Astrocyte (in vitro differentiated cells and primary cell): Measurements from ENCODE around the gene EDEM3. TPM values are rescaled to one million over a fixed set of nuclear protein-coding genes. Genes with fewer than 3 reads are reported as not detected.

Experiments used
- DNase-seq: peaks from one replicate; pipeline ENCODE4 v3.0.0-alpha.2; 2010; ENCODE audit warnings: low read depth
- FAIRE-seq: peaks from 2 replicates; lab custom pipeline; 2011; peaks lifted over from hg19 to GRCh38; lab: Jason Lieb, UNC
- H2AFZ ChIP-seq: 2 replicates; pipeline ENCODE4 v1.6.0; 2012; ENCODE audit warnings: low read depth, low read length, inconsistent platforms
- H3K27ac ChIP-seq: 2 replicates; pipeline ENCODE4 v1.5.1; 2011; ENCODE audit warnings: low read depth, low read length, inconsistent platforms
- H3K27me3 ChIP-seq: 2 replicates; pipeline ENCODE4 v1.6.0; 2011; ENCODE audit warnings: low read length, inconsistent platforms; ENCODE audit not compliant: insufficient read depth
- H3K36me3 ChIP-seq: 2 replicates; pipeline ENCODE4 v1.5.1; 2011; ENCODE audit warnings: low read length, inconsistent platforms; ENCODE audit not compliant: insufficient read depth
- H3K4me1 ChIP-seq: 2 replicates; pipeline ENCODE4 v1.5.1; 2011; ENCODE audit warnings: low read length, inconsistent platforms; ENCODE audit not compliant: insufficient read depth
- H3K4me2 ChIP-seq: 2 replicates; pipeline ENCODE4 v1.6.0; 2012; ENCODE audit warnings: low read length, inconsistent platforms
- H3K4me3 ChIP-seq: 2 replicates; pipeline ENCODE4 v1.5.1; 2011; ENCODE audit warnings: low read depth, mild to moderate bottlenecking, low read length, inconsistent platforms; ENCODE audit not compliant: insufficient read depth
- H3K79me2 ChIP-seq: 2 replicates; pipeline ENCODE4 v1.6.0; 2012; ENCODE audit warnings: mild to moderate bottlenecking, low read length, inconsistent platforms; ENCODE audit not compliant: insufficient read depth
- H3K9ac ChIP-seq: 2 replicates; pipeline ENCODE4 v1.6.0; 2012; ENCODE audit warnings: mild to moderate bottlenecking, low read length, inconsistent platforms
- H3K9me3 ChIP-seq: 2 replicates; pipeline ENCODE4 v1.5.1; 2012; ENCODE audit warnings: low read depth, mild to moderate bottlenecking, low read length, inconsistent platforms; ENCODE audit not compliant: insufficient read depth
- H4K20me1 ChIP-seq: 2 replicates; pipeline ENCODE4 v1.6.0; 2012; ENCODE audit warnings: low read length, inconsistent platforms; ENCODE audit not compliant: insufficient read depth
- H3K27ac Mint-ChIP-seq: one replicate; pipeline ENCODE4 v1.8.0; 2021; ENCODE audit warnings: mild to moderate bottlenecking, mixed read lengths; ENCODE audit not compliant: unreplicated experiment
- H3K27me3 Mint-ChIP-seq: one replicate; pipeline ENCODE4 v1.8.0; 2021; ENCODE audit warnings: low read depth, mixed read lengths; ENCODE audit not compliant: unreplicated experiment
- H3K36me3 Mint-ChIP-seq: one replicate; pipeline ENCODE4 v1.8.0; 2021; ENCODE audit warnings: low read depth, mixed read lengths; ENCODE audit not compliant: unreplicated experiment
- H3K4me1 Mint-ChIP-seq: one replicate; pipeline ENCODE4 v1.8.0; 2021; ENCODE audit warnings: low read depth, mixed read lengths; ENCODE audit not compliant: unreplicated experiment
- H3K4me3 Mint-ChIP-seq: one replicate; pipeline ENCODE4 v1.8.0; 2021; ENCODE audit warnings: mild to moderate bottlenecking, moderate library complexity, mixed read lengths; ENCODE audit not compliant: unreplicated experiment
- H3K9me3 Mint-ChIP-seq: one replicate; pipeline ENCODE4 v1.8.0; 2021; ENCODE audit warnings: mild to moderate bottlenecking, mixed read lengths; ENCODE audit not compliant: unreplicated experiment
- CTCF ChIP-seq: IDR thresholded peaks from 2 replicates; pipeline ENCODE4 v1.5.1; 2011; ENCODE audit warnings: low read depth, mild to moderate bottlenecking, inconsistent platforms, low read length, moderate library complexity; ENCODE audit not compliant: insufficient read depth
- EZH2 ChIP-seq: IDR thresholded peaks from 2 replicates; pipeline ENCODE4 v1.6.1; 2012; ENCODE audit warnings: mild to moderate bottlenecking, low read length, inconsistent platforms; ENCODE audit not compliant: insufficient read depth
- total RNA-seq: library from RNA; stranded (reverse); gene quantifications from 2 replicates; pipeline ENCODE4 v1.2.1, GENCODE V29; 2021

The EDEM3 gene
- total RNA-seq, 1 donor from 2014 or later = 36.7 TPM

GRCh38 chr1:184761969-184762485 is 7.4 kb upstream of the EDEM3 start:
- Histone ChIP-seq H4K20me1 (no peaks in the 10 kb centered on the region), H3K27ac (no peak overlapping the region), H3K9me3 (no peaks in the 10 kb centered on the region), H3K4me1 (no peaks in the 10 kb centered on the region), H3K4me2 (no peak overlapping the region), H3K27me3 (no peaks in the 10 kb centered on the region), H3K36me3 (no peaks in the 10 kb centered on the region), H2AFZ (no peak overlapping the region), H3K79me2 (no peaks in the 10 kb centered on the region), H3K4me3 (no peak overlapping the region), H3K9ac (no peak overlapping the region)
- H3K4me1 Mint-ChIP-seq = no peaks in the 10 kb centered on the region
- no peaks in the 10 kb centered on the region for H3K27me3 Mint-ChIP-seq
- no peak overlapping the region for H3K27ac Mint-ChIP-seq
- H3K9me3 Mint-ChIP-seq = no peaks in the 10 kb centered on the region
- no peaks in the 10 kb centered on the region for H3K36me3 Mint-ChIP-seq
- H3K4me3 Mint-ChIP-seq = no peak overlapping the region
- FAIRE-seq (no peak), DNase-seq (no peak)
- no peak for TF ChIP-seq CTCF
- TF ChIP-seq EZH2 = no peak

- Mint-ChIP-seq H3K4me3 (no peak overlapping the region), H3K36me3 (no peaks in the 10 kb centered on the region), H3K27ac (no peak overlapping the region), H3K4me1 (no peaks in the 10 kb centered on the region), H3K27me3 (no peaks in the 10 kb centered on the region), H3K9me3 (no peaks in the 10 kb centered on the region)
- H3K79me2 ChIP-seq = no peaks in the 10 kb centered on the region
- no peak overlapping the region for H3K9ac ChIP-seq
- no peak overlapping the region for H3K4me3 ChIP-seq
- peaks cover 8% of the 10 kb centered on the region for H3K4me1 ChIP-seq
- H3K4me2 ChIP-seq = no peak overlapping the region
- no peaks in the 10 kb centered on the region for H4K20me1 ChIP-seq
- TF ChIP-seq EZH2 (no peak), CTCF (no peak)
- H3K27ac ChIP-seq = no peak overlapping the region
- no peak overlapping the region for H2AFZ ChIP-seq
- FAIRE-seq (no peak), DNase-seq (no peak)
- H3K9me3 ChIP-seq = no peaks in the 10 kb centered on the region
- no peaks in the 10 kb centered on the region for H3K27me3 ChIP-seq
- H3K36me3 ChIP-seq = no peaks in the 10 kb centered on the region
Observed at GRCh38 chr1:184759651-184760050, 5.0 kb upstream of the EDEM3 start.

- Histone ChIP-seq H4K20me1 (no peaks in the 10 kb centered on the region), H3K27me3 (no peaks in the 10 kb centered on the region), H3K4me1 (peaks cover 8% of the 10 kb centered on the region), H3K27ac (no peak overlapping the region), H2AFZ (no peak overlapping the region), H3K4me3 (no peak overlapping the region), H3K4me2 (no peak overlapping the region), H3K9me3 (no peaks in the 10 kb centered on the region), H3K79me2 (peaks cover 5% of the 10 kb centered on the region), H3K9ac (no peak overlapping the region), H3K36me3 (no peaks in the 10 kb centered on the region)
- DNase-seq (no peak), FAIRE-seq (no peak)
- H3K27ac Mint-ChIP-seq = no peak overlapping the region
- H3K27me3 Mint-ChIP-seq = no peaks in the 10 kb centered on the region
- H3K4me3 Mint-ChIP-seq = no peak overlapping the region
- H3K9me3 Mint-ChIP-seq = no peaks in the 10 kb centered on the region
- no peaks in the 10 kb centered on the region for H3K36me3 Mint-ChIP-seq
- no peak for TF ChIP-seq CTCF
- TF ChIP-seq EZH2 = no peak
- no peaks in the 10 kb centered on the region for H3K4me1 Mint-ChIP-seq
Observed at GRCh38 chr1:184759112-184759511, 4.5 kb upstream of the EDEM3 start.
